HG03460 (cell line): ENCODE measurements around the gene CREB5.

Experiments used
- ATAC-seq: cut with Tn5 transposase; IDR thresholded peaks from one replicate; pipeline ENCODE4 v1.9.1; 2021; ENCODE audit not compliant: unreplicated experiment

CREB5 gene

GRCh38 chr7:28729727-28730126, 317.4 kb downstream of the CREB5 start:
- no peak for ATAC-seq

GRCh38 chr7:28731092-28731658, 318.9 kb downstream of the CREB5 start:
- no peak for ATAC-seq

DNA sequence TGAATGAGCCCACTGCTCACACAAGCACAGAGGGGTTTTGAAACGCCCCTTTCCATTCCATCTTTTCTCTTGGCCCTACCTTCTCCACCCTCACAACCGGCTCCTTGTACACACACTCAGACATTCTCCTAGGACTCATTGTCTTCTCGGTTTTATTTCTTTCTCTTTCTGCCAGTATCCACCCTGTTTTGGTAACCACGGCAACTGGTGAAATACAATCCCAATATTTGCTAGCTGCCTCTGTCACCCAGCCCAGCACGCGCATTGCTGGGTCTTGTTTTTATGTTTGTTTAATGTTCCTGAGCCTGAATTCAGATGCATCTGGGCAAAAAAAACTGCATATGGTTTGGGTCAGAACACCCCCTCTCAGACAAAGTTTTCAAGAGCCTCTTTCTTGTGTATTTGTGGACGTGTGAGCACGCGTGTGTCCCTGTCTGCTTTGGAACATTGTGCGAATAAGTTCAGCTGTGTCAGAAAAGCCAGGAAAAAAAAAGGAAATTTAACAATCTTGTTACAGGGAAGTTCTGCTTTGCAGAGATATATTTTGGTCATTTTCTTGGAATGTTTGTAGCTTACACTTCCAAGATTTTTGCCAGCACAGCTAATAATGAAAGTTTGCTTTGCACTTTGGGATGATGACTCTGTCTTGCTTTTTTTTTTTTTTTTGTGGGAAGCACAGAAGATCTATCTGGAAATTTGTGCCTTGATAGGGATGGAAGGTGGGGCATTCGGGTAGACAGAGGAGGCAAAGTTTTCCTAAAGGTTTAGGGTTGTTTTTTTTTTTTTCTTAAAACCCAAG, 320.0 kb downstream of the CREB5 start:
- ATAC-seq = no peak

DNA sequence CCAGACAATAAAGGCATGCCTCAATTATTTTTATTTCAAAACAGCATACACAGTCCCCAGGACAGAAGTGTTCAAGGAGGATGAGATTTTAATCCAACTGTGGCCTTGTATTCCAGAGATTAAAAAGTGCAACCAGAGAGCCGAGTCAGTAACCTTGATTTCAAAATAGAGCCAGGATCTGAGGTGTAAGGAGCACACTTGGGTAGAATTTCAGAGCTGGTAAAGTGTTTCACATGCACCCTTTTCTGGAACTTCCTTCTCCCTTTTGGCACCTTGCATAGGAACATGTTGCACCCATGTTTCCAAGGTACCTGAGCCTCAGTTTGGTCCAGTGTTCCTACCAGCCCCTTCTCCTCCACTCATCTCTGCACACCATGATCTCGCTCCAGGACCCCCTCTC, 320.7 kb downstream of the CREB5 start:
- no peak for ATAC-seq

- ATAC-seq = no peak
Observed at GRCh38 chr7:28738412-28738811, 326.1 kb downstream of the CREB5 start.

- ATAC-seq = no peak
Observed at GRCh38 chr7:28739128-28739527, 326.8 kb downstream of the CREB5 start.

DNA sequence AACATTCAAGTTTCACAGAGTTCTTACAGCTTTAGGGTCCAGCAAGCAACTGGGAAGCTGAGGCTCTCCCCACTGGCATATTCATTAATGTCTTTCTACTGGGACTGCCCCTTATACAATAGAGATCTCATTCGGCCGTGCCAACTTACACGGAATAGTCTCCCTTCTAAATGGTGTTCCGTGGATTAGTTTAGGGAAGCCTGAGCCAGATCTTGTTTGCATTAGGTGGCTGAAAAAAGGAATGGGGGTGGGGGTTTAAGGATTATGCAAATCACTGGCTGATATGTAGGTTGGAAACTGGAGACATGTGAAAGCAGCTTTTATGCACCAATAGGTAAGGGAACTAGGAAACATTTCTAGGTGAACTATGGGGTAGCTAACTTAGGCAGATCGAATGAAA, 327.5 kb downstream of the CREB5 start:
- no peak for ATAC-seq

DNA sequence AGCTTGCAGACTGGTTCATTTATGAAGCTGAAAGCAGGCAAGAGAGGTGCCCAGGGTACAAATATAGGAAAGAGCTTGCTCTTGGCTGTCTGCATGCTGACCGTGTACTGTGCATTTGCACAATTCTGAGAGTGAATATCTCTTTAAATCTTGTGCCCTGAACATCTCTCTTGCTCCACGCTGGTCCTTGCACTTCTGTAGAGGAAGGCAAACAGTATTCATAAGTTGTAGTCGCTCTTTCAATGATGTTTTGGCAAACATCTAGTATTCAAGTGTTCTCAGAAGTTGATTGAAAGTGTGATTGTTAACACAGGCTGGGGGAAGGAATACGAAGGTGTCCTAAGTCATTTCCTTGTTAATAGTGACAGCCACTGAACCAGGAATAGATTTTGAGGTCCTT, 332.6 kb downstream of the CREB5 start:
- no peak for ATAC-seq

DNA sequence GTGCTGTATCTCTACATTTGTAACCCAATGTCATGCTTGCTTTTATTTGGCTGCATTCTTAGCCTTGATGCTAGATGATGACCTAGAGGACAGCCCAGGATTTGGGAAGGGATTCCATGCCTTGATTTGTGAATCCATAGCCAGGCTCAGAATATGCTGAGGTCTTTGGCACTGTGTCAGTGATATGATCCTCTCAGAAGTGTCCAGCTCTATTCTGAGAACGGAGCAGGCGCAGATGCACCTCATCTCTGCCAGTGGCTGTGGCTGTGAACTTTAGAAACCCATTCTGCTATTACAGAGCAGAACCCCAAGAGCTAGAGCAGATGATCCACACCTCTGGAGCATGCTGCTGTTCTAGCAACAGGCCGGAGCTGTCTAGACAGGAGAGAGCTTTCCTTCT, 333.0 kb downstream of the CREB5 start:
- no peak for ATAC-seq

- no peak for ATAC-seq
Observed at GRCh38 chr7:28747404-28747803, 335.1 kb downstream of the CREB5 start.

DNA sequence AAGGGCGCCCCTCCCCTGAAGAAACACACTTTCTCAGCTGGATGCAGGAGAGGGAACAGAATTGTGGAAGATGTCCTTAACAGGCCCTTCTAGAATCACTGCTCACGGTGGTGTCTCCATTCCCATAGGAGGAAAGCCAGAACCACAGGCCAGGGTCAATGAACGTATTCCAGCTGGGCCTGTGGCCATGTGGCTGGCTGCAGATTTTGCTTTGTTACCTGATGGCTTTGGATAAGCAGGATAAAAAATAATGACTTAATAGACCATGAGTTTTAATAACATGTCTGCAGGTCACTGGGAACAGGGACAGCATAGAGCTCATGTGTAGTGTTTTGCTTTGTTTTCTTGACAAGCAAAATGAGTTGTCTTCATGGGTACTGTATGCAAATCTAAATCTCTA, 335.5 kb downstream of the CREB5 start:
- ATAC-seq = no peak

GRCh38 chr7:28748346-28748745, 336.0 kb downstream of the CREB5 start:
- no peak for ATAC-seq

DNA sequence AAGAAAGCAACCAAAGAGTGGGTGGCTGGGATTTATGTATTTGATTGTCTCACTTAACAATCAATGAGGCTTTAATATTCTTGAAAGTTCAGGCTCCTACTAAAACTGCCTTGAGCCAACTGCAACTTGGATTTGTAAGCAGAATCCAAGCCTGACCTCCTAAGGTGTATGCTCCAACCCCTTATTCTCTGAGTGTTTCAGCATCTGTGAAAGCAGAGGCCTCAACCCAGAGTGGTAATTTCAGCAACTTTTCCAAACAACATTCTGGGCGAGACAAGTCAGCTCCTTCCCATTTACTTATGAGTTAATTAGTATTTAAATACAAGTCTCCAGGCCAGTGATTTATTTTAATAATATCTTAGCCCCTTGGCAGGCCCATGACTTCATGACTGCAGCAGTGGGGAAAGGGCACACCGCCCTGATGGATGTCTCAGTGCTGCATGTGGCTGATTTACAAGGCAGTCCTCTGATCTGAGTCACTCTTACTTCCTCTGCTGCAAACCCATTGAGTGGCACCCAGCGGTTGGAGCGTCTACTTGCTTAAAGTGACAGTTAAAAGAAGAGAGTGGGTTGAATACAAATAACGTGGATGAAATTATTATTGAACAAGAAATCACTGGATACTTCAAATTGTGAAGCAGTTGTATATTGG, 336.7 kb downstream of the CREB5 start:
- no peak for ATAC-seq

DNA sequence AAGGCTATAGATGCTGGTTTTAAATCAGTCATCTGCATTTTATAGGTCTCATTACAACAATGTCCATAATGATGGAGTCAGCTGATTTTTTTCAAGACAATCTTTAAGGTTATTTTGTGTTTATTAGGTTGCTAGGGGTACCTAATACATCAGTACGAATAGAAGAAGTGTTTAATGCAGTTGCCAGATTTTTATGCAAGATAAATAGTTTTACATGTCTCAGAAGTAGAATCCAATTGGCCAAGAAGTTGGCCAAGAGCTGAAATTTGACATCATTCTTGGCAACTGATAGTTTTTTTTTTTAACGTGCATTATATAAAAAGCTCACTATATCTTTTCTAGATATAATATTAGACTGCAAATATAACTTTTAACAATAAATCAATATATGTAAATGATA, 337.3 kb downstream of the CREB5 start:
- no peak for ATAC-seq

DNA sequence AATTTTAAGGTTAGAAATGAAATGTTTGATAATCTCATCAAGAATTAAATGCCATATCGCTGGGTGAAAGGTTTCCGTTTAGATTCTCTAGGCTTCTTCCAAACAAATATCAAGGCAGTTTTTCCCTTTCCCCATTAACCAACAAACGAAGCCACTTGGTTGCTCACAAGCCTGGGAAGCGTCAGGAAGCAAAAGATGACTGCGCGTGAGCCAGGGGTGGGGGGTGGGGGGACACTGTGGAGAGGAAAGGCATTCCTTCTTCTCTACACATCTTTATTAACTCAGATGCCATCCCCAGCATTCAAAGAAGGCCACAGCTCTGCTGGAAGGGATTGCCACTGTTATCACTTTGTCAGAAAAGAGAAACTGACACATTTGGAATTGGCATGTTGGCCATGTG, 338.7 kb downstream of the CREB5 start:
- no peak for ATAC-seq

GRCh38 chr7:28753613-28754012, 341.3 kb downstream of the CREB5 start:
- no peak for ATAC-seq

GRCh38 chr7:28754027-28754426, 341.7 kb downstream of the CREB5 start:
- ATAC-seq = no peak

DNA sequence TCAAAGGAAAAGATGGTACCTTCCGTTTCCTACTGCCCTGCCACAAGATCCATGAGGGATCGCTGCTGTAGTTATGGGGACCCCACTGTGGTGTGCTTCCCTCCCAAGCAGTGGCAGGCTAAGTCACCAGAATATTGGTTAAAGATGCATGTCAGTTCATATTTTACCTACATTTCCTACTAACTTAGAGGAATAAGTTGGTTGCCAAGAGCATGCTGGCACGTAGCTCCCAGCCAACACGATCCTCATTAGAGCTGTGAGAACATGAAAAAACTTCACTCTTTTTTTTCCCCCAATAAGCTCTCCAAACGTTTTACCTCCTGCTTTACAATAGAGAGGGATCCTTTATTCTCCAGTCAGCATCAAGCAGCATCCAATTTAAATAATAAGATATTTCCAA, 342.1 kb downstream of the CREB5 start:
- no peak for ATAC-seq

GRCh38 chr7:28755255-28755654, 342.9 kb downstream of the CREB5 start:
- ATAC-seq = no peak

- ATAC-seq = no peak
Observed at GRCh38 chr7:28758186-28758585, 345.9 kb downstream of the CREB5 start.

DNA sequence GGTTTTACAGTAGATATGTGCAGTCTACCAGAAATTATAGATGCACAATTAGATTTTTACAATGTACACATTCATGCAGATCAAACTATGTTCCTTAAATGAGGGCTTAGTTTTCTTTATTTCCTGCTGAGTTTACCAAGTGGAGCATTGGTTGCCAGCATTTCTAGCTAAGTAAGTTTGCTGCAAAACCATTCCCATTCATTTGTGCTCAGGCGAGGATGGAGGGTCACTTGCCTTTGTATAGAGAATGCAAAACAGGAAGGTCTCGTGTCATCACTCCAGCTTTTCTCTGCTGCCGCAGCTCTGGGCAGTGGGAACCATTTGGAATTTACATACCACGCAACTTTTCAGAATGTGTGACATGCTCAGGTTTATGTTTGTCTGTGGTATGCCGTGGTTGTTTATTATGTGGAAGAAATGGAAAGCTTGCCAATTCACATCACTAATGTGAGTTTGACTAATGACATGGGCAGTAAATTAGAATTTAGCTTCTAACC, 347.2 kb downstream of the CREB5 start:
- no peak for ATAC-seq

GRCh38 chr7:28761505-28761904, 349.2 kb downstream of the CREB5 start:
- no peak for ATAC-seq
